Neural crest cell (in vitro differentiated cells): ENCODE measurements around the gene FAM209B. TPM values are rescaled to one million over a fixed set of nuclear protein-coding genes. Genes with fewer than 3 reads are reported as not detected.

ENCODE experiments used
- DNase-seq: peaks from one replicate; pipeline ENCODE4 v3.0.0; 2021; ENCODE audit warnings: low read depth, mixed read lengths, low spot score
- H3K27ac Mint-ChIP-seq: one replicate; pipeline ENCODE4 v1.8.0; 2021; ENCODE audit warnings: mild to moderate bottlenecking, mixed read lengths; ENCODE audit not compliant: unreplicated experiment
- H3K27me3 Mint-ChIP-seq: 2 replicates; pipeline ENCODE4 v1.8.0; 2021; ENCODE audit warnings: low read depth, mild to moderate bottlenecking, mixed read lengths
- H3K36me3 Mint-ChIP-seq: 2 replicates; pipeline ENCODE4 v1.8.0; 2021; ENCODE audit warnings: low read depth, mild to moderate bottlenecking, mixed read lengths
- H3K4me1 Mint-ChIP-seq: 2 replicates; pipeline ENCODE4 v1.8.0; 2021; ENCODE audit warnings: mixed read lengths
- H3K4me3 Mint-ChIP-seq: one replicate; pipeline ENCODE4 v1.8.0; 2021; ENCODE audit warnings: mild to moderate bottlenecking, mixed read lengths
- H3K9me3 Mint-ChIP-seq: 2 replicates; pipeline ENCODE4 v1.8.0; 2021; ENCODE audit warnings: mixed read lengths
- CTCF ChIP-seq: fragments of 200-600 bp; sonication (generic); conservative IDR thresholded peaks from 2 replicates; pipeline ENCODE4 v1.5.0; 2021; ENCODE audit warnings: antibody characterized with exemption, mild to moderate bottlenecking
- total RNA-seq: library from RNA; stranded (reverse); gene quantifications from 2 replicates; pipeline ENCODE4 v1.2.1, GENCODE V29; 2021

FAM209B gene
- total RNA-seq, 1 donor from 2014 or later, result not detected

GRCh38 chr20:56573986-56574385 is 40.9 kb downstream of the FAM209B start:
- H3K27me3 Mint-ChIP-seq, result peaks cover 10% of the 10 kb centered on the region
- TF ChIP-seq CTCF, result no peak
- no peak overlapping the region for H3K27ac Mint-ChIP-seq
- H3K4me3 Mint-ChIP-seq, result no peak overlapping the region
- no peaks in the 10 kb centered on the region for H3K9me3 Mint-ChIP-seq
- H3K36me3 Mint-ChIP-seq, result no peaks in the 10 kb centered on the region
- no peak for DNase-seq
- no peaks in the 10 kb centered on the region for H3K4me1 Mint-ChIP-seq

- no peaks in the 10 kb centered on the region for H3K9me3 Mint-ChIP-seq
- DNase-seq, result no peak
- no peak for TF ChIP-seq CTCF
- no peak overlapping the region for H3K4me3 Mint-ChIP-seq
- no peaks in the 10 kb centered on the region for H3K36me3 Mint-ChIP-seq
- H3K4me1 Mint-ChIP-seq, result no peaks in the 10 kb centered on the region
- H3K27ac Mint-ChIP-seq, result no peak overlapping the region
- peaks cover 10% of the 10 kb centered on the region for H3K27me3 Mint-ChIP-seq
Measured at GRCh38 chr20:56574531-56575142, 41.6 kb downstream of the FAM209B start.

GRCh38 chr20:56575157-56575556 is 42.1 kb downstream of the FAM209B start:
- H3K4me1 Mint-ChIP-seq, result no peaks in the 10 kb centered on the region
- no peaks in the 10 kb centered on the region for H3K9me3 Mint-ChIP-seq
- no peak for DNase-seq
- no peak overlapping the region for H3K4me3 Mint-ChIP-seq
- no peaks in the 10 kb centered on the region for H3K36me3 Mint-ChIP-seq
- H3K27ac Mint-ChIP-seq, result no peak overlapping the region
- no peak for TF ChIP-seq CTCF
- H3K27me3 Mint-ChIP-seq, result peaks cover 8% of the 10 kb centered on the region

- no peaks in the 10 kb centered on the region for H3K36me3 Mint-ChIP-seq
- H3K27me3 Mint-ChIP-seq, result peaks cover 8% of the 10 kb centered on the region
- no peak for DNase-seq
- no peak for TF ChIP-seq CTCF
- no peaks in the 10 kb centered on the region for H3K4me1 Mint-ChIP-seq
- H3K27ac Mint-ChIP-seq, result no peak overlapping the region
- no peaks in the 10 kb centered on the region for H3K9me3 Mint-ChIP-seq
- no peak overlapping the region for H3K4me3 Mint-ChIP-seq
Measured at GRCh38 chr20:56575961-56576360, 42.9 kb downstream of the FAM209B start.

- TF ChIP-seq CTCF, result no peak
- Mint-ChIP-seq H3K27me3 (no peaks in the 10 kb centered on the region), H3K36me3 (no peaks in the 10 kb centered on the region), H3K27ac (no peak overlapping the region), H3K4me1 (no peaks in the 10 kb centered on the region), H3K4me3 (no peak overlapping the region), H3K9me3 (no peaks in the 10 kb centered on the region)
- no peak for DNase-seq
Measured at GRCh38 chr20:56579301-56579710, 46.3 kb downstream of the FAM209B start.
